HCT116 (cell line): ENCODE results near the gene STK24.

Source experiments
- CTCF ChIP-seq, 3 experiments: fragments of 200-600 bp in 1 of 3; sonication (generic) in 1 of 3; IDR thresholded peaks in 2 of 3; conservative IDR thresholded peaks in 1 of 3; 2 replicates each; pipeline ENCODE4 v1.5.1; 2012 to 2017; ENCODE audit warnings: low read depth in 2 of 3, low read length in 2 of 3, antibody characterized with exemption in 1 of 3, borderline replicate concordance in 1 of 3, control low read depth in 1 of 3, mild to moderate bottlenecking in 1 of 3, mixed read lengths in 1 of 3, mixed run types in 1 of 3, moderate library complexity in 1 of 3; ENCODE audit not compliant: insufficient read depth in 1 of 3
- REST ChIP-seq: IDR thresholded peaks from 2 replicates; pipeline ENCODE4 v1.6.1; 2012; ENCODE audit warnings: low read depth

DNA sequence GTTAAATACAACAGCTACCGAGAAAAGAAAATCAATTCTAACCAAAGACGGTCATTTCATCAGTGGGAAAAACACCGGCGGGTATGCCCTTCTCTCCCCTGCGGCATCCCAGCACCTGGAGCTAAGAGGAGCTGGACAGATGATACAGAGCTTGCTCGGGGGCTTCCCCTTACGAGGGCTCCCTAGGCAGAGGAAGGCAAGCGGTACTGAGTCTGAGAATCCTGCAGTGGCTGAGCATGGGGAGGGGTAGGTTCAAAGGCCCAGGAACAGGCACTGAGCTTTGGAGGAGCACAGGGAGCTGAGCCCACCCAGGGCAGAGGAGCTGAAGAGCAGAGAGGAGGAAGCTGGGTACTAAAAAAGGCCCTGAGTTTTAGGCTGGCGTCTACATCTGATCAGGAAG, 12.7 kb downstream of the STK24 start:
- no peak for TF ChIP-seq REST
- TF ChIP-seq CTCF (IDR thresholded peaks at IDR 0.05 in 2 of 3, conservative IDR thresholded peaks at IDR 0.05 in 1 of 3; ENCODE audit: borderline replicate concordance in 1 of 3, insufficient read depth in 1 of 3, low read depth in 2 of 3, low read length in 2 of 3), result no peak
